Neural crest cell (in vitro differentiated cells): ENCODE data around the gene BORCS5. TPM values are rescaled to one million over a fixed set of nuclear protein-coding genes. Genes with fewer than 3 reads are reported as not detected.

Experiments used
- DNase-seq: peaks from one replicate; pipeline ENCODE4 v3.0.0; 2021; ENCODE audit warnings: low read depth, mixed read lengths, low spot score
- H3K27ac Mint-ChIP-seq: one replicate; pipeline ENCODE4 v1.8.0; 2021; ENCODE audit warnings: mild to moderate bottlenecking, mixed read lengths; ENCODE audit not compliant: unreplicated experiment
- H3K27me3 Mint-ChIP-seq: 2 replicates; pipeline ENCODE4 v1.8.0; 2021; ENCODE audit warnings: low read depth, mild to moderate bottlenecking, mixed read lengths
- H3K36me3 Mint-ChIP-seq: 2 replicates; pipeline ENCODE4 v1.8.0; 2021; ENCODE audit warnings: low read depth, mild to moderate bottlenecking, mixed read lengths
- H3K4me1 Mint-ChIP-seq: 2 replicates; pipeline ENCODE4 v1.8.0; 2021; ENCODE audit warnings: mixed read lengths
- H3K4me3 Mint-ChIP-seq: one replicate; pipeline ENCODE4 v1.8.0; 2021; ENCODE audit warnings: mild to moderate bottlenecking, mixed read lengths
- H3K9me3 Mint-ChIP-seq: 2 replicates; pipeline ENCODE4 v1.8.0; 2021; ENCODE audit warnings: mixed read lengths
- CTCF ChIP-seq: fragments of 200-600 bp; sonication (generic); conservative IDR thresholded peaks from 2 replicates; pipeline ENCODE4 v1.5.0; 2021; ENCODE audit warnings: antibody characterized with exemption, mild to moderate bottlenecking
- total RNA-seq: library from RNA; stranded (reverse); gene quantifications from 2 replicates; pipeline ENCODE4 v1.2.1, GENCODE V29; 2021

BORCS5 gene
- total RNA-seq, 1 donor from 2014 or later: 15.0 TPM

- Mint-ChIP-seq H3K27ac (no peak overlapping the region), H3K4me3 (peak overlapping the region; percentile 3), H3K36me3 (peaks cover 2% of the 10 kb centered on the region), H3K9me3 (no peaks in the 10 kb centered on the region), H3K27me3 (no peaks in the 10 kb centered on the region), H3K4me1 (peaks cover 17% of the 10 kb centered on the region)
- DNase-seq: no peak
- no peak for TF ChIP-seq CTCF
Measured at GRCh38 chr12:12365931-12366431, 9.1 kb downstream of the BORCS5 start.

GRCh38 chr12:12366701-12367481, 10.0 kb downstream of the BORCS5 start:
- no peak overlapping the region for H3K4me3 Mint-ChIP-seq
- H3K27ac Mint-ChIP-seq: no peak overlapping the region
- H3K9me3 Mint-ChIP-seq: no peaks in the 10 kb centered on the region
- no peaks in the 10 kb centered on the region for H3K27me3 Mint-ChIP-seq
- H3K36me3 Mint-ChIP-seq: peaks cover 2% of the 10 kb centered on the region
- DNase-seq: no peak
- TF ChIP-seq CTCF: no peak
- H3K4me1 Mint-ChIP-seq: peaks cover 17% of the 10 kb centered on the region

- Mint-ChIP-seq H3K27ac (no peak overlapping the region), H3K36me3 (peaks cover 2% of the 10 kb centered on the region), H3K4me1 (peaks cover 17% of the 10 kb centered on the region), H3K9me3 (no peaks in the 10 kb centered on the region), H3K27me3 (no peaks in the 10 kb centered on the region), H3K4me3 (no peak overlapping the region)
- DNase-seq: no peak
- no peak for TF ChIP-seq CTCF
Measured at GRCh38 chr12:12367482-12367998, 10.7 kb downstream of the BORCS5 start.

- Mint-ChIP-seq H3K27me3 (no peaks in the 10 kb centered on the region), H3K4me3 (no peak overlapping the region), H3K4me1 (peaks cover 4% of the 10 kb centered on the region), H3K36me3 (no peaks in the 10 kb centered on the region), H3K9me3 (no peaks in the 10 kb centered on the region), H3K27ac (no peak overlapping the region)
- DNase-seq: no peak
- no peak for TF ChIP-seq CTCF
Measured at GRCh38 chr12:12372946-12373722, 16.3 kb downstream of the BORCS5 start.

- peak; percentile 99 for TF ChIP-seq CTCF
- no peak for DNase-seq
- peak overlapping the region; percentile 27 for H3K27ac Mint-ChIP-seq
- H3K36me3 Mint-ChIP-seq: no peaks in the 10 kb centered on the region
- peaks cover 10% of the 10 kb centered on the region for H3K4me1 Mint-ChIP-seq
- no peaks in the 10 kb centered on the region for H3K9me3 Mint-ChIP-seq
- no peaks in the 10 kb centered on the region for H3K27me3 Mint-ChIP-seq
- no peak overlapping the region for H3K4me3 Mint-ChIP-seq
Measured at GRCh38 chr12:12376646-12377448, 20.0 kb downstream of the BORCS5 start.
